Neural progenitor cell (in vitro differentiated cells): ENCODE measurements around the gene MADD.

Experiments used
- CTCF ChIP-seq: fragments of 200-600 bp; sonication (generic); IDR thresholded peaks from 2 replicates; pipeline ENCODE4 v1.5.1; 2017; ENCODE audit warnings: antibody characterized with exemption, mild to moderate bottlenecking
- EZH2phosphoT487 ChIP-seq: fragments of 200-600 bp; sonication (generic); IDR thresholded peaks from 2 replicates; pipeline ENCODE4 v1.6.1; 2017; ENCODE audit warnings: antibody characterized with exemption

GRCh38 chr11:47272706-47273105 lies 2.8 kb downstream of the MADD start:
- no peak for TF ChIP-seq CTCF
- TF ChIP-seq EZH2phosphoT487: no peak
